Inferior parietal cortex (tissue), 1 donor: ENCODE measurements around the gene FAM20B.
A peak's percentile ranks its signal among the peaks of the same experiment; 100 is the strongest.

ENCODE experiments used
- DNase-seq: peaks from one replicate; pipeline ENCODE4 v3.0.0-alpha.2; 2016; ENCODE audit errors: extremely low spot score

Gene FAM20B

GRCh38 chr1:179048339-179049124 is 22.8 kb downstream of the FAM20B start:
- DNase-seq: no peak

GRCh38 chr1:179052776-179053175 is 27.1 kb downstream of the FAM20B start:
- no peak for DNase-seq

GRCh38 chr1:179053486-179053885 is 27.8 kb downstream of the FAM20B start:
- DNase-seq: no peak

GRCh38 chr1:179055937-179056336 is 30.2 kb downstream of the FAM20B start:
- no peak for DNase-seq

- DNase-seq: no peak
These were observed 33.1 kb downstream of the FAM20B start for GRCh38 chr1:179058487-179059483.

GRCh38 chr1:179061360-179062282 is 35.9 kb downstream of the FAM20B start:
- no peak for DNase-seq

GRCh38 chr1:179066471-179066870 is 40.8 kb downstream of the FAM20B start:
- DNase-seq: no peak

- no peak for DNase-seq
These were observed 51.7 kb downstream of the FAM20B start for GRCh38 chr1:179077396-179077795.

- DNase-seq: peak; percentile 81
These were observed 53.5 kb downstream of the FAM20B start for GRCh38 chr1:179079113-179079761.

- no peak for DNase-seq
These were observed 55.4 kb downstream of the FAM20B start for GRCh38 chr1:179080866-179081686.

GRCh38 chr1:179081687-179082332 is 56.1 kb downstream of the FAM20B start, which contains the start of gene TOR3A:
Gene TOR3A (plus strand): TSS chr1:179082070. CDS start chr1:179082129, 59 bp downstream.
- peak; percentile 85 for DNase-seq

GRCh38 chr1:179082333-179082998 is 56.8 kb downstream of the FAM20B start:
- DNase-seq: no peak

- DNase-seq: no peak
These were observed 57.3 kb downstream of the FAM20B start for GRCh38 chr1:179082999-179083335.

- DNase-seq: no peak
These were observed 57.8 kb downstream of the FAM20B start for GRCh38 chr1:179083533-179083932.

- no peak for DNase-seq
These were observed 62.0 kb downstream of the FAM20B start for GRCh38 chr1:179087665-179088064.

GRCh38 chr1:179089827-179090482 is 64.3 kb downstream of the FAM20B start:
- DNase-seq: no peak

- no peak for DNase-seq
These were observed 64.8 kb downstream of the FAM20B start for GRCh38 chr1:179090522-179090921.

GRCh38 chr1:179090923-179091322 is 65.2 kb downstream of the FAM20B start:
- no peak for DNase-seq
